GM19099 (cell line): Measurements from ENCODE around the gene KCTD17.

ENCODE experiments used
- POLR2A ChIP-seq: IDR thresholded peaks from 3 replicates; pipeline ENCODE4 v1.6.1; 2011; ENCODE audit warnings: low read depth; ENCODE audit not compliant: insufficient read length; ENCODE audit errors: extremely low read depth

Gene KCTD17

GRCh38 chr22:37045958-37046357 lies 5.6 kb upstream of the KCTD17 start:
- TF ChIP-seq POLR2A = no peak

GRCh38 chr22:37046589-37046988 lies 5.0 kb upstream of the KCTD17 start:
- TF ChIP-seq POLR2A = no peak

- no peak for TF ChIP-seq POLR2A
Measured at GRCh38 chr22:37047006-37047405, 4.5 kb upstream of the KCTD17 start.

- TF ChIP-seq POLR2A = no peak
Measured at GRCh38 chr22:37048133-37048532, 3.4 kb upstream of the KCTD17 start.

GRCh38 chr22:37049224-37049623 lies 2.3 kb upstream of the KCTD17 start:
- TF ChIP-seq POLR2A = no peak

- TF ChIP-seq POLR2A = no peak
Measured at GRCh38 chr22:37050913-37051312, 629 bp upstream of the KCTD17 start.

GRCh38 chr22:37052386-37053309 lies 1.1 kb downstream of the KCTD17 start:
- no peak for TF ChIP-seq POLR2A

- TF ChIP-seq POLR2A = no peak
Measured at GRCh38 chr22:37053310-37054055, 1.9 kb downstream of the KCTD17 start.

- no peak for TF ChIP-seq POLR2A
Measured at GRCh38 chr22:37054056-37054395, 2.5 kb downstream of the KCTD17 start.

GRCh38 chr22:37054600-37055365 lies 3.2 kb downstream of the KCTD17 start:
- TF ChIP-seq POLR2A = no peak

GRCh38 chr22:37056246-37056645 lies 4.7 kb downstream of the KCTD17 start:
- no peak for TF ChIP-seq POLR2A

GRCh38 chr22:37057226-37057625 lies 5.7 kb downstream of the KCTD17 start:
- TF ChIP-seq POLR2A = no peak

GRCh38 chr22:37057796-37058510 lies 6.4 kb downstream of the KCTD17 start:
- no peak for TF ChIP-seq POLR2A

GRCh38 chr22:37058917-37059701 lies 7.6 kb downstream of the KCTD17 start:
- no peak for TF ChIP-seq POLR2A
